ENCODE results near the gene LIME1.
"Not testable (repeated sequence)": the region's sequence is repeated elsewhere in the genome, so short reads cannot be mapped to it uniquely, and the experiment has no call there.

The LIME1 gene

GRCh38 chr20:63708301-63709148 lies 27.9 kb upstream of the LIME1 start:
- peak; percentile 30 for DNase-seq (ENCODE audit: low read depth, low spot score)

- no peak for DNase-seq (ENCODE audit: low read depth, low spot score)
Measured at GRCh38 chr20:63709149-63709527, 27.3 kb upstream of the LIME1 start.

- DNase-seq (ENCODE audit: low read depth, low spot score): no peak
Measured at GRCh38 chr20:63711085-63711645, 25.3 kb upstream of the LIME1 start.

- DNase-seq (ENCODE audit: low read depth, low spot score): no peak
Measured at GRCh38 chr20:63712191-63712590, 24.3 kb upstream of the LIME1 start.

GRCh38 chr20:63714858-63715257 lies 21.6 kb upstream of the LIME1 start:
- DNase-seq (ENCODE audit: low read depth, low spot score): no peak

GRCh38 chr20:63718996-63719395 lies 17.5 kb upstream of the LIME1 start:
- no peak for DNase-seq (ENCODE audit: low read depth, low spot score)

- DNase-seq (ENCODE audit: low read depth, low spot score): not testable (repeated sequence)
Measured at GRCh38 chr20:63722967-63723622, 13.4 kb upstream of the LIME1 start.

GRCh38 chr20:63730189-63730733 lies 6.2 kb upstream of the LIME1 start:
- not testable (repeated sequence) for DNase-seq (ENCODE audit: low read depth, low spot score)

- no peak for DNase-seq (ENCODE audit: low read depth, low spot score)
Measured at GRCh38 chr20:63731410-63731809, 5.1 kb upstream of the LIME1 start.

- no peak for DNase-seq (ENCODE audit: low read depth, low spot score)
Measured at GRCh38 chr20:63732118-63733095, 4.1 kb upstream of the LIME1 start.

- DNase-seq (ENCODE audit: low read depth, low spot score): no peak
Measured at GRCh38 chr20:63733117-63733516, 3.3 kb upstream of the LIME1 start.

GRCh38 chr20:63733579-63734081 lies 2.8 kb upstream of the LIME1 start:
- no peak for DNase-seq (ENCODE audit: low read depth, low spot score)

- DNase-seq (ENCODE audit: low read depth, low spot score): no peak
Measured at GRCh38 chr20:63734111-63734945, 2.1 kb upstream of the LIME1 start.

- no peak for DNase-seq (ENCODE audit: low read depth, low spot score)
Measured at GRCh38 chr20:63734946-63735858, 1.3 kb upstream of the LIME1 start.

- DNase-seq (ENCODE audit: low read depth, low spot score): peak; percentile 25
Measured at GRCh38 chr20:63736893-63737694, 630 bp downstream of the LIME1 start.

- DNase-seq (ENCODE audit: low read depth, low spot score): no peak
Measured at GRCh38 chr20:63737695-63737944, 1.2 kb downstream of the LIME1 start.

- DNase-seq (ENCODE audit: low read depth, low spot score): peak; percentile 23
Measured at GRCh38 chr20:63737945-63738686, 1.7 kb downstream of the LIME1 start.

- peak; percentile 70 for DNase-seq (ENCODE audit: low read depth, low spot score)
Measured at GRCh38 chr20:63738687-63739129, 2.2 kb downstream of the LIME1 start.
